HG03571 (cell line): ENCODE results near the gene NBEA.

Source experiments
- ATAC-seq: cut with Tn5 transposase; IDR thresholded peaks from one replicate; pipeline ENCODE4 v1.9.1; 2021; ENCODE audit not compliant: unreplicated experiment

The NBEA gene

GRCh38 chr13:35472323-35472881 lies 530.3 kb downstream of the NBEA start:
- no peak for ATAC-seq

- no peak for ATAC-seq
Measured at GRCh38 chr13:35473206-35473775, 531.2 kb downstream of the NBEA start.

- ATAC-seq = no peak
Measured at GRCh38 chr13:35473802-35474201, 531.7 kb downstream of the NBEA start.

DNA sequence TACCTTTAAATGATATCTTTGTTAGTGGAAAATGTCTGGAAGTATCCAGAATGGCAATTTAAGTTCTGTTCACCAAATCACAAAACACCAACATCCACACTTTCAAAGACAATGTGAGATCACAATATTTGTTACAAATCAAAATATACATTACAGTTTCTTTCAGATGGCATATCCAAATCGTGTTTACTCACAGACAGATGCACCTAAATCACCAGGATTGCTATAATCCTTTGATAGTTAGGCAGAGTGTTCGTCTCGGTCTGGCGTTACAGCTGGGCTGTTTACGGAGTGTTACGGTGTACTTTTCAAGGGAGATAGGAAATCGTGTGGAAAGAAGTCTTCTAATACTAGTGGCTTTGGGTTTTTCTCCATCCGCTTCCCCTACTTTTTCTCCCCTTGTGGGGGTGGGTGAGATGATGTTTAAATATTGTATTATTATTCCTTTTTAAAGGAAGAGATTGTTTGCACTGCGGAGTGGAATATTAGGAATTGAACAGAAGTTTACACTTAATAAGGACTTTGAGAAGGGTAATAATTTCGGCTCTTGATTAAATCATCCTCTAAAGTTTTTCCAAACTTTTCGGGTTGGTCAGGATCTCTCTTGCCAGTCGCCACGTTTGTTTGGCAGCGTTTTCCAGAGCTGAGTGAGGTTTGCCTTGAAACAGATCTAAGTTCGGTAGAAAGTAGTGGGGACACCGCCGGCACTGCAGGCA lies 532.6 kb downstream of the NBEA start:
- no peak for ATAC-seq

DNA sequence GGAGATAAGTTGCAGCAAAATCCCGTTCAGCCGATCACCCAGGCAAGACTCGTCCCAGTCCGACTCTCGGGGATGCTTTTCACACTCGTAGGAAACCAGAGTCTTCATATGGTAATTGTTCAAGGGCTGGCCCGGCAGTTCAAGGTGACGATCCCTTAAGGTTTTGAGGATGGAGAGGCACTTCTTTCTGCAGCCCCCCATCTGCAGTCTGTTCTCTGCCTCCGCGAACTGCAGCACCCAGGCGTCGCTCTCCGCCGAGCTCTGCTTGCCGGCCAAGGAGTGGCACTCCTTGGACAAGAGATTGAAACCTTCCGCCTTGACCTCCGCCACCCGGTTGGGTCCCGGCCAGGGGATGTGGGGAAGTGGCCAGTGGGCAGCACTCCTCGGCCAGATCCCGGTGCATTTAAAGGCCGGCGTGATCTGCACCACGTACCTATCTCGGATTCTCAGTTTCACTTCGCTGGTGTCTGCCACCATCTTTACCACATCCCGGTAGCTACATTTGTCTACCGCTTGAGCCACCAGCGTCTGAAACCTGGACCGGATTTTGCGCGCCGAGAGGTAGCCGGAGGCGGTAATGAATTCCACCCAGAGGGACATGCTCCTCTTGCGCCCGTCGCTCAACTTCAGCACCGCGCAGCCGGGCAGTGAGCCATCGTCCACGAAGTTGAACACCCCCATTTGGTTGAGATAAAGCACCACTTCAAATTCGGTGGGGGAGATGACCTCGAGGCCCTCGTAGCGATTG lies 533.3 kb downstream of the NBEA start:
- no peak for ATAC-seq

DNA sequence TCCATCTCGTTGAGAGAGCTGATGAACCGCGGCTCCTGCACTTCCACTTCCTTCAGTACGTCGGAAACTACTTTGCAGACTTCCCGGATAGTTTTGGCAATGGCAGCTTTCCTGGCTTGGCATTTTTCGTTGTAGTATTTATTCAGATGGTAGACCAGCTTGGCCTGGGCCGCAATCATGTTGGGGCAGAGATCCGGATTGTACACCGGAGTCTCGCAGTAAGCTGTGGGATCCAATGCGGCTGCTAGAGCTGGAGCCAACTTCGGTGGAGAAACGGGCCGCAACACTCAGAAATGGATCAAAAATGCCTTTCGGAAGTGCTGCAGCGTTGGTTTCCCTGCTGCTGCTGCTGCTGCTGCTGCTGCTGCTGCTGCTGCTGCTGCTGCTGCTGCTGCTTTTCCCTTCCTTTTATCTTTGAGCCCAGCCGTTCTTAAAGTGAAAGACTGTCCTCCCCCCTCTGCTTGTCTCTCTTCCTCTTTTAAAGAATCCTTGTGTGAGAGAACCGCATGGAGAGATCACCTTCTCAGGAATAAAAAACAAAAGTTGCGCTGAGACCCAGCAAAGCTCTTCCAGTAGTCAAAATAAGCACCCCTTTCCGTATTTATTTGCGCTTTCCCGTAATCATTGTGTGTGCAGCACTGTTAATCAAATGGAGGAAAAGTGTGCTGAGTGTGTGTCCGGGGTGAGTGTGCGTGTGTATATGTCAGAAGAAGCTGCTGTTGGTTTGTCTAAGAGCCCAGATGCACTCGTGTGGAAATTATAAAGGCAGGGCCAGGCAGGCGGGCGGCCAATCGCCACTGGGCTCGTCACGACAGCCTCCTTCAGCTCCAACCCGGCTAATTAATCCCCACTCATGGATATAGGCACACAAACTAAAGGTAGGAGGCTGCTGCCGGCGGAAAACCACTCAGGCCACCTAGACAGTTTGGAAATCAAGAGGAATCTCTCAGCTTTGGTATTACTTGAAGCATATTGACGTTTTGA lies 534.2 kb downstream of the NBEA start, which contains the start of gene MAB21L1:
MAB21L1 (minus strand) TSS at position 730 of the 984 bp plus-strand sequence; CDS start at position 179, 551 bp downstream.
- ATAC-seq = no peak

GRCh38 chr13:35477386-35477946 lies 535.4 kb downstream of the NBEA start:
- no peak for ATAC-seq

- no peak for ATAC-seq
Measured at GRCh38 chr13:35478271-35479037, 536.4 kb downstream of the NBEA start.

- no peak for ATAC-seq
Measured at GRCh38 chr13:35479038-35479492, 537.0 kb downstream of the NBEA start.

DNA sequence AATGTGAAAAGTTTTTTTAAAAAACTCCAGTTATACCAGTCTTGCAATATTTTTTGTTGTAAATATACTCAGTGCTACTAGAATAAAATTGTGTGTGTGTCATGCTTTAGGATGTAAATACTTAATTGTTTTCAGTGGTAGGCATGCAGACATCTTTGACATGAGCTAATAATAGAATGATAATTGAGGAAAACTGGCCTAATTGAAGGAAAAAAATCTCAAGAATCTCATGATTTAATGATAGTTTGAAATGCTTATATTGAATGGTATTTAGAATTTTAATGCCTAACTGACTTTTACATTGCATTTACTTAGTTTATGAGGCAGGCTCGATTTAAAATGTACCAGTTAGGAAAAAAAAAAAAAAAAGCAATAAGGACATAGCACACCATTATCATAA lies 537.6 kb downstream of the NBEA start:
- no peak for ATAC-seq

DNA sequence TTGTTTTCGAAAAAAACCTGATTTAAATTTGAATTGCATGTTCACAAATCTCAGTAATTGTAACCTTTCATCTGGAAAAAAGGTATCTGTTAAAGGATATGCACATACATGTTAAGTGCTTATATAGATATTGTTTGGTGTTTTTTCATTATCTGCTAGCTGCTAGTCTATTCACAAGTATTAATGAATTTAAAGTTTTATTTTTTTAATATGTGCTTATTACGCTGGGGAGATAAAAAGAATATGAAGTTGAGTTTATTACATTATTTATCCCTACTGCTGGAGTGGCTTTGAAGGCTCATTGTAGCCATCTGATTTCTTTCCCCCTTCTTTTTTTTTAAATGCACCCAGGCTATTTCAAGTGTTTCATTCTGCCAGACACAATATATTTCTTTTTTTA lies 538.3 kb downstream of the NBEA start:
- no peak for ATAC-seq

GRCh38 chr13:35481777-35482176 lies 539.7 kb downstream of the NBEA start:
- no peak for ATAC-seq

GRCh38 chr13:35482527-35482926 lies 540.5 kb downstream of the NBEA start:
- no peak for ATAC-seq

DNA sequence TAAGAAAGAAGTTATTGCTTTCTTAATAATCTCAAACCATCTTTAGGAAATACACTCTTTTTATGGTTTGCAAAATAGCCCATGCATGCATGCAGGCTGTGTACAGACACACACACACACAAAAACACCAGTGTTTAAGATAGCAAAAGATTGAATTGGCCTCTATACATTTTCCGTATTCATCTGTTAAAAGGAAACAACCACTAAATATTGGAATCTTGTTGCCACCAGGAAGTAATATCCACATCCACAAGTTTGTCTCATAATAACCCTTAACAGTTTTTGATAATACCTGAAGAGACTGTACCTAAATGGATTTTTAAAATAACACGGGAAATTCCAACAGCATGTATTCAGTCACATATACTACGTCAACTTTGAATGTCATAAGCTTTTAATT lies 541.7 kb downstream of the NBEA start:
- ATAC-seq = no peak

DNA sequence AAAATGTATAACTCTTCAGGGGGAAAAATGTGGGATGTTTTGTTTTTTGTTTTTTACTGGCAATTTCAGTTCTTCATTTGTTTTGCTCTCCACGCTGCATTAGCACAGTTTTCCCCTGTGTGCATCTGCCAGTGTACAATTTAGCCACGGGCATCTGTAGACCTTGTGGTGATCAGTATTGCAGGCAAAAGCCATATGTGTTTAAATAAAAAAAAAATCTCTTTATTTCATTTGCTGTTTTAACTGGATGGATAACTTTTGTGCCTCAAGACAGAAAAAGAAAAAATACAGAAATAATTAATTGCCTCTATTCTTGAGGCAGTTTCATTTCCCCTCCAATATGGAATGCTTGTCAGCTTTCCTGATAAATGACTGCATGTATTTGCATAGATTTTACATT lies 542.3 kb downstream of the NBEA start:
- ATAC-seq = no peak

DNA sequence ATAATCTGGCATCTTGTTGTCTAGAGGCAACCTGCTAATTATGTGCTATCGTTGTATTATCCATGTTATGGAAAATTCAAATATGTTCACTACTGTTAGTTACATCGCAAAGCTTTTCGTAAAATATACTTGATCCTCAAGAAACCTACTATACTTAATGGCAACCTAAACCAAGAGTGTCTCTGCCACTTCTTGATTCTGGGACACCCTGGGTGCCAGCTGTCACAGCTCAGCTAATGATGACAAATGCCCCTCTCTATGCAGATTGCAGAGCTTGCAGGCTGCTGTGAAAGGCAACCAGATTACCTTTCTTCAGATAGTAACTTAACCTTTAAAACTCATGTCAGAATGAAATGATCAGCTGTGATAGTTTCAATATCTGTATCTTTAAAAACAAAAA lies 543.4 kb downstream of the NBEA start:
- ATAC-seq = no peak

GRCh38 chr13:35489050-35489449 lies 547.0 kb downstream of the NBEA start:
- ATAC-seq = no peak

GRCh38 chr13:35496006-35496405 lies 553.9 kb downstream of the NBEA start:
- no peak for ATAC-seq

- ATAC-seq = no peak
Measured at GRCh38 chr13:35496761-35497386, 554.8 kb downstream of the NBEA start.
